Caco-2 (cell line): Measurements from ENCODE around the gene CCDC87. TPM values are rescaled to one million over a fixed set of nuclear protein-coding genes. Genes with fewer than 3 reads are reported as not detected.

Experiments
- BruUV-seq: library from RNA; stranded (reverse); fragments of 400-500 nt; replicated peaks from 2 replicates; lab custom pipeline; 2021; lab: Mats Ljungman, UMichigan
- CTCF ChIA-PET: fragments of 300-600 bp; sonication (Branson Sonifier 250); formaldehyde crosslinking; loops from one replicate; lab custom pipeline; 2022; ENCODE audit warnings: antibody characterized with exemption; lab: Charles Lee
- POLR2A ChIA-PET: fragments of 300-600 bp; sonication (Branson Sonifier 250); formaldehyde crosslinking; loops from one replicate; lab custom pipeline; 2022; ENCODE audit warnings: antibody characterized with exemption; lab: Charles Lee
- DNase-seq, 2 experiments: peaks; one replicate each; pipeline versions ENCODE4 v3.0.0 to v3.0.0-alpha.2; 2020 to 2022
- H3K27me3 ChIP-seq: replicated peaks from 2 replicates; pipeline ENCODE4 v1.6.0; 2011; ENCODE audit warnings: low read length; ENCODE audit not compliant: control insufficient read depth, insufficient read depth
- H3K36me3 ChIP-seq: 2 replicates; pipeline ENCODE4 v1.5.1; 2011; ENCODE audit warnings: low read length; ENCODE audit not compliant: control insufficient read depth, insufficient read depth
- H3K4me1 ChIP-seq: fragments of 250-450 bp; sonication (Bioruptor Pico); 2 replicates; pipeline ENCODE4 v1.5.1; 2020; ENCODE audit warnings: mild to moderate bottlenecking
- H3K4me3 ChIP-seq: 2 replicates; pipeline ENCODE4 v1.5.1; 2011; ENCODE audit warnings: low read depth, mild to moderate bottlenecking, control low read depth, low read length
- H3K9me3 ChIP-seq: fragments of 250-450 bp; sonication (Bioruptor Pico); 2 replicates; pipeline ENCODE4 v1.5.1; 2020; ENCODE audit warnings: mild to moderate bottlenecking, moderate library complexity
- H3K27ac Mint-ChIP-seq: one replicate; pipeline ENCODE4 v1.8.0; 2022; ENCODE audit warnings: mixed read lengths; ENCODE audit not compliant: unreplicated experiment
- H3K27me3 Mint-ChIP-seq: one replicate; pipeline ENCODE4 v1.8.0; 2022; ENCODE audit warnings: mixed read lengths; ENCODE audit not compliant: insufficient read depth, unreplicated experiment
- H3K36me3 Mint-ChIP-seq: one replicate; pipeline ENCODE4 v1.8.0; 2022; ENCODE audit warnings: mild to moderate bottlenecking, mixed read lengths; ENCODE audit not compliant: insufficient read depth, unreplicated experiment
- H3K4me1 Mint-ChIP-seq: one replicate; pipeline ENCODE4 v1.8.0; 2022; ENCODE audit warnings: low read depth, mixed read lengths; ENCODE audit not compliant: unreplicated experiment
- H3K4me3 Mint-ChIP-seq: one replicate; pipeline ENCODE4 v1.8.0; 2022; ENCODE audit warnings: mild to moderate bottlenecking, moderate library complexity, mixed read lengths; ENCODE audit not compliant: unreplicated experiment
- H3K9me3 Mint-ChIP-seq: one replicate; pipeline ENCODE4 v1.8.0; 2022; ENCODE audit warnings: mixed read lengths; ENCODE audit not compliant: unreplicated experiment
- CTCF ChIP-seq, 2 experiments: fragments of 200-600 bp in 1 of 2; IDR thresholded peaks; 1 replicate in 1 of 2; 2 replicates in 1 of 2; pipeline versions ENCODE4 v1.5.1 to v1.8.0; 2011 to 2022; ENCODE audit warnings: antibody characterized with exemption in 1 of 2, control low read depth in 1 of 2, inconsistent platforms in 1 of 2, low read depth in 1 of 2, low read length in 1 of 2, mild to moderate bottlenecking in 1 of 2, moderate library complexity in 1 of 2; ENCODE audit not compliant: insufficient read depth in 1 of 2, severe bottlenecking in 1 of 2, unreplicated experiment in 1 of 2
- intact Hi-C: fragments of 100-400 bp; cut with micrococcal nuclease; formaldehyde crosslinking; loops from one replicate; pipeline ENCODE4 v1.10.0; 2022; ENCODE audit not compliant: unreplicated experiment
- total RNA-seq: library from RNA; stranded (reverse); gene quantifications from 2 replicates; pipeline ENCODE4 v1.2.3, GENCODE V29; 2022

The CCDC87 gene
- total RNA-seq, 1 experiment from 2014 or later: 1.0 TPM

DNA sequence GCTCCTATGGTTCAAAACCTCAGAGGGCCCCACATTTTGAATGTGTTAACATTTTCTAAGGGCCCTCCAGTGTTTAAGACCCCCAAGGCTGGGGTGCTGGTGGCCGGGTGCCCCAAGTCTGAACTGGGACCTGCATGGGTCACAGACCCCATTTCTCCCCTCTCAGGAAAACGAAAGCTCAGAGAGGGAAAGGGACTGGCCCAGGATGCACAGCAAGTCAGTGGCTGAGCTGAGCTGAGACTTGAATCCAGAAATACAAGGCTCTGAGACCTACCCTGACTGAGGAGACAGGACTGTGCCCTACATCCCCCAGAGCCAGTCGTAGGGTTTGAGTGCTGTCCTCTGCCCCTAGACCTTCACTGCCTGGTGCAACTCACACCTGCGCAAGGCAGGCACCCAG lies 42.0 kb downstream of the CCDC87 start:
- Mint-ChIP-seq H3K36me3 (no peaks in the 10 kb centered on the region), H3K4me3 (no peak overlapping the region), H3K27ac (no peak overlapping the region), H3K9me3 (no peaks in the 10 kb centered on the region), H3K27me3 (no peaks in the 10 kb centered on the region), H3K4me1 (peaks cover 10% of the 10 kb centered on the region)
- Histone ChIP-seq H3K36me3 (no peaks in the 10 kb centered on the region), H3K27me3 (no peaks in the 10 kb centered on the region), H3K4me1 (peaks cover 22% of the 10 kb centered on the region), H3K9me3 (no peaks in the 10 kb centered on the region), H3K4me3 (no peak overlapping the region)
- intact Hi-C loops: no loop called here
- POLR2A ChIA-PET: interaction anchor here (1.0 kb wide), 1 partner anchor 66 kb away, joined by 3 read pairs; the partner anchor contains the start of gene RBM14
- CTCF ChIA-PET: interaction anchor here (1.5 kb wide), 1 partner anchor 42 kb away, joined by 4 read pairs; the partner anchor contains the start of genes CCDC87 and CCS
- no TSS peak for BruUV-seq
- no peak for TF ChIP-seq CTCF (IDR thresholded peaks at IDR 0.05; ENCODE audit: insufficient read depth in 1 of 2, low read depth in 1 of 2, low read length in 1 of 2, severe bottlenecking in 1 of 2, unreplicated experiment in 1 of 2)
- DNase-seq: no peak

DNA sequence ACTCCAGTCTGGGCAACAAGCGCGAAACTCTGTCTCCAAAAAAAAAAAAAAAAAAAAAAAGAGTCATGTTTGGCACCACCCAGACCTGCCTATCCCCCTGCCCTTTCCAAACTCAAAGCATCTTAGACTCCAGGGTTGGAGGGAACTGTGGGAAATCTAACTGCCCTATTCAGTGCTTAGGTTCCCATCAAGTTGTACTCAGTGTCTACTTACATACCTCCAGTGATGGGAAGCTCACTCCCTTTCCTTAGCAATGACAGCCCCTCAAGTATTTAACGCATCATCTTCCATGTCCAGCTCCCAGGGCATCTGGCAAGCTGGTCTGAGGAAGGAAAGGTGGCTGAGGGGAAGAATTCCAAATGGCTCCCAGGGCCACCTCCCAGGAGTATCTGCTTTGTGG lies 43.2 kb downstream of the CCDC87 start:
- Mint-ChIP-seq H3K27me3 (no peaks in the 10 kb centered on the region), H3K4me1 (peaks cover 15% of the 10 kb centered on the region), H3K36me3 (no peaks in the 10 kb centered on the region), H3K27ac (no peak overlapping the region), H3K4me3 (no peak overlapping the region), H3K9me3 (no peaks in the 10 kb centered on the region)
- intact Hi-C loops: loop anchor here (5.0 kb wide), 2 partner anchors 43 to 68 kb away; partner anchors contain the start of genes CCDC87, CCS and RBM14
- H3K36me3 ChIP-seq: no peaks in the 10 kb centered on the region
- ChIA-PET CTCF (interaction anchor here (1.0 to 1.5 kb wide), 2 partner anchors 43 to 128 kb away, joined by 4 to 5 read pairs; partner anchors contain the start of genes CCDC87 and RBM4B), POLR2A (interaction anchor here (0.7 to 1.3 kb wide), 2 partner anchors 60 to 66 kb away, joined by 3 to 14 read pairs; no protein-coding TSS in a partner anchor)
- H3K4me3 ChIP-seq: no peak overlapping the region
- TF ChIP-seq CTCF (IDR thresholded peaks at IDR 0.05; ENCODE audit: insufficient read depth in 1 of 2, low read depth in 1 of 2, low read length in 1 of 2, severe bottlenecking in 1 of 2, unreplicated experiment in 1 of 2): no peak
- no TSS peak for BruUV-seq
- no peak for DNase-seq
- H3K4me1 ChIP-seq: peaks cover 29% of the 10 kb centered on the region
- H3K9me3 ChIP-seq: no peaks in the 10 kb centered on the region
- no peaks in the 10 kb centered on the region for H3K27me3 ChIP-seq

- no peaks in the 10 kb centered on the region for H3K36me3 ChIP-seq
Observed at GRCh38 chr11:66548774-66549630, 43.9 kb downstream of the CCDC87 start.

More at GRCh38 chr11:66548774-66549630, 43.9 kb downstream of the CCDC87 start:
- H3K9me3 ChIP-seq: no peaks in the 10 kb centered on the region
- Mint-ChIP-seq H3K9me3 (no peaks in the 10 kb centered on the region), H3K4me3 (no peak overlapping the region), H3K27ac (no peak overlapping the region), H3K36me3 (no peaks in the 10 kb centered on the region), H3K27me3 (no peaks in the 10 kb centered on the region), H3K4me1 (peaks cover 15% of the 10 kb centered on the region)
- no peak for TF ChIP-seq CTCF (IDR thresholded peaks at IDR 0.05; ENCODE audit: insufficient read depth in 1 of 2, low read depth in 1 of 2, low read length in 1 of 2, severe bottlenecking in 1 of 2, unreplicated experiment in 1 of 2)
- H3K27me3 ChIP-seq: no peaks in the 10 kb centered on the region
- DNase-seq: no peak
- intact Hi-C loops: loop anchor here (5.0 kb wide), 2 partner anchors 43 to 68 kb away; partner anchors contain the start of genes CCDC87, CCS and RBM14
- no TSS peak for BruUV-seq
- ChIA-PET POLR2A (interaction anchor here (0.7 to 1.3 kb wide), 2 partner anchors 61 to 67 kb away, joined by 3 to 14 read pairs; no protein-coding TSS in a partner anchor), CTCF (interaction anchor here (1.0 to 1.5 kb wide), 2 partner anchors 44 to 129 kb away, joined by 4 to 5 read pairs; partner anchors contain the start of genes CCDC87 and RBM4B)
- H3K4me1 ChIP-seq: peaks cover 30% of the 10 kb centered on the region
- no peak overlapping the region for H3K4me3 ChIP-seq
